HG03039 (cell line): ENCODE data around the gene NAT9.

Experiments
- ATAC-seq: cut with Tn5 transposase; IDR thresholded peaks from one replicate; pipeline ENCODE4 v1.9.1; 2021; ENCODE audit warnings: mild to moderate bottlenecking, moderate library complexity; ENCODE audit not compliant: unreplicated experiment

The NAT9 gene

DNA sequence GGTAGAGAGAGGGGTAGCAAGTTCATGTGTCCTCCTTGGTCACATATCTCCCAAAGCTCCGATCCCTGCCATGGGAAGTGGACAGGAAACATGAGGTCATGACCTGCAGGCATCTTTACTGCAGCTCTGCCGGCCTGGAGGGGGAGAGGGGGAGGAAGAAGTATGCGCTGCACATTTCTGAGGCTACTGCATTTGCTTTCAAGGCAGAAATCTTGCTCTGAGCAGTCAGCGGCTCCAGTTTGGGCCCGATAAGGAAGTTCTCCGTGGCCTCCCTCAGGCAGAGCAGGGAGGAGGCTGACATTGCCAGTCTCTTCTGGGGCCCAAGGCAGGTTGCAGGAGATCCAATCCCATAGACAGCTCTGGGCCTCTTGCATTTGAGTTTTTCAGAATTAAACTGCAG, 29.2 kb downstream of the NAT9 start:
- no peak for ATAC-seq

DNA sequence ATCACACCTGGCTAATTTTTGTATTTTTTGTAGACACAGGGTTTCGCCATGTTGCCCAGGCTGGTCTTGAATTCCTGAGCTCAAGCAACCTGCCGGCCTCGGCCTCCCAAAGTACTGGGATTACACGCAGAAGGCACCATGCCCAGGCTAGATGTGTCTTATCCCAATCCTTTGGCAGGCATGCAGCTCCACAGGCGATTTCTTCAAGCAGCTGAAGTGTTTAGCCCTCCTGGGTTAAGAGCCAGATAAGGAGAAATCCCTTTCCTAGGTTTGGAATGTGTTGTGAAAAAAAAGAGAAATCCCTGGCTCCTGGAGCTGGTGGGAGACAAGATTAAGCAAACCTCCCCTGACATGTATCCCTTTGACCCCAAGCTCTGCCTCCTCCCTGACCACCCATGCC, 29.8 kb downstream of the NAT9 start:
- no peak for ATAC-seq

DNA sequence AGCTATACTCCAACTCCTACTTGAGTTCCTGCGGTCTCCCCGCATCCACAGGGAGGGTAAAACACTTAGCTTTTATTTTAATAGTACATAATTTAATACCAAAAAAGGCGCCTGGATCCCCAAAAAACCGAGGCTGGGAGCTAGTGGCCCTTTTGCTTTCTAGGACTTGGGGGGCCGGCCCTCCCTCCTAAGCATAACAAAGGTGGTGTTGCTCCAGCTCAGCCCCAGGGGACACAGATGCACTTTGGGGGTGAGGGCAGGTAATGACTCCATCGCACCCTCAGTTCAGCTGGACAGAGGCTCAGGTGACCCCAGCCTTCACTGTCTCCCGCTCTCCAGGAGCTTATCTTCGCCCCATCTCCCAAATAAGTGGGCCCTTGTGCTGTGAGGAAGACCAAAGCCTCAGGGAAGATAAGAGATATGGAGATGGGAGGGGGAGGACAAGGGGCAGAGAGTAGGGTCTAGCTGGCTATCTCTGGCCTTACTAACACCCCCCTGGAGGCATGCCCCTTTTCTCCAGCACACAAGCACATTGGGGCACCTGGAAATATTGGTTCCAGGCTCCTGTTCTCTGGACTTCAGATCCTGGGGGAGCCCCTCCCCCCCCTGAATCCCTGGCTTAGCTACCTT, 30.5 kb downstream of the NAT9 start:
- ATAC-seq, result no peak

DNA sequence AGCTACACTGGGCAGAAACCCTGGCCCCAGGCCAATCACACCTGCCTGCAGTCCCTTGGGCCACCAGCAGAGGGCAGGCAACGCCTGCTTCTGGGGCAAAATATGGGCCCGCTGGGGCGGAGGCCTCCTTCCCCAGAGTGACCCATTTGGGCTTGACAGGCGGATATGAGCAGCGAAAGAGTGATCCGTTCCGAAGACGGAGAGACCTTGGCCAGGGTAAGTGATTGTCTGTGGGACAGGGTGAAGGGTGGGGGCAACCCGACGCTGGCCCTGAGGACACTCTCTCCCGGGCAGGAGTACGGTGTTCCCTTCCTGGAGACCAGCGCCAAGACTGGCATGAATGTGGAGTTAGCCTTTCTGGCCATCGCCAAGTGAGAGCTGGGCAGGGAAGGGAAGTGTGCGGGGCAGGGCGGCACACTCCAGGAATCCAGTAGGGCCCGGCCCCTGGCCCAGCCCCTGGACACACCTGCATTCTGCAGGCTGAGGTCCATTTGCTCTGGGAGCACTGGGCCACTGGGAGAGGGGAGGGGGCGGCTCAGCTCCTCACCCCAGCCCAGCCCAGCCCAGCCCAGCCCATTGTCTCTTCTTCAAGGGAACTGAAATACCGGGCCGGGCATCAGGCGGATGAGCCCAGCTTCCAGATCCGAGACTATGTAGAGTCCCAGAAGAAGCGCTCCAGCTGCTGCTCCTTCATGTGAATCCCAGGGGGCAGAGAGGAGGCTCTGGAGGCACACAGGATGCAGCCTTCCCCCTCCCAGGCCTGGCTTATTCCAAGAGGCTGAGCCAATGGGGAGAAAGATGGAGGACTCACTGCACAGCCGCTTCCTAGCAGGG, 31.2 kb downstream of the NAT9 start:
- no peak for ATAC-seq

DNA sequence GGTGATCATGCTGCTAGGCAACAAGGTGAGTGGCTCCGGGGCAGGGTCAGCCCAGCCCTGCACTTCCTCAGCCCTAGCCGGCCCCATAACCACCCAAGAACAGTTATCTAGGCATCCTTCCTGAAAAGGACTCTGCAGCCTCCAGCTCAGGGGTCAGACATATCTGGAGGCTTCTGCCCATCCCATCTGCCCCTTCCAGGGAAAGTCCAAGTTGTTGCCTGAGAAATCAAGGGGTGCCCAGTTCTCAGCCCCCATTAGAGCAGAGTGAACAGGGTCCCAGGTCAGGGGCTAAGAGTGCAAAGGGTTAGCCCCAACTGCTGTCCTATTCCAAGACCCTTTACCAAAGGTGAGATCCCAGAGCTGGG, 31.8 kb downstream of the NAT9 start:
- no peak for ATAC-seq

DNA sequence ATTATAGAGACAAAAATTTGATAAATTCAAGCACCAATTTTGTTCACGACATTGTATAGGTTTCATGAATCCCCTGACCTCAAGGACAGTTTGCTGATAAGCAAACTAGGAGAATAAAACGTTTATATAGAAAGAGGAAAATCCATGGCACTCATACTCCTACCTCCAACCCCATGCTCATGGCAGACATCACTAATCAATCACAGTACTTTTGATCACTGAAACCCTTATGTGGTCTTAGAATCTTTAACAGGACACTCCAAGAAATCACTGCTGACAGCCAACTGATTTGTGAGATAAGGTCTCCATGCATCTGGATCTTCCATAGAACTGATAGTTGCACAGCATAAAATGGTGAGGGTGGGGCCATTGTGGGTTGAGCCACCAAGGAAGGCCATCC, 32.4 kb downstream of the NAT9 start:
- no peak for ATAC-seq

DNA sequence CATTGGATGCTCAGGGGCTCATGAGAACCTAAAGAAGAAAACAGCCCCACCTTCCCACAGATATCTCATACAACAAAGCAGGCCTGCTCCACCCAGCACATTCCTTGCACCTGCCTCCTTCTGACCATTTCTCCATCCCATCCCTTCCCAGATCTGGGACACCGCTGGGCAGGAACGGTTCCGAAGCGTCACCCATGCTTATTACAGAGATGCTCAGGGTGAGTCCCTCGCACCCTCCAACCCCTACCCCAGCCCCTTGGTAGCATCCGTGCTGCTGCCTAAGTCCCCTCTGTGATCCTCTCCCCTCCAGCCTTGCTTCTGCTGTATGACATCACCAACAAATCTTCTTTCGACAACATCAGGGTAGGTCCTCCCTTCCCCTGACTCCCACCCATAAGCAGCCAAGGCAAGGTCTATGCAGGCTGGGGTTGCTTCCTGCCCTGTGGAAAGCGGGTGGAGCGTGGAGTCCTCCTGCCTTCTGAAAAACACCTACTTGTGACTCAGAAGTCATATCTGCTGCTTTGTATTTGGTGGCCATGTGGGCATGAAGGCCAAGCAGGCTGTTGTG, 33.1 kb downstream of the NAT9 start:
- no peak for ATAC-seq

DNA sequence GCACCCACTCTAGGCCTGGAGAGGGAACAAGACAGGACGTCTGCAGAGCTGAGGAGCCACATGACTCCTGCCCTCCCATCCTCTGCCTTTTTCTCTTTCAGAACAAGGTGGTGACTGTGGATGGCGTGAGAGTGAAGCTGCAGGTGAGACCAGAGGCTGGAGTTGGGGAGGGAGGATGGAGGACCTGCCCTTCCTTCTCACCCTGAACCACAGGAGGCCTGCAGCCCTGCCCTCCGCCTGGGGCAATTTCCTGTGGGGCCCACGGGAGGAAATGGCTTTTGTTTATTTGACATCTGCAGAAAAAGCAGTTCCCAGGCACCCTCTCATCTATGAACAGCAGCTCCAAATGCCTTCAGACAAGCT, 34.0 kb downstream of the NAT9 start:
- ATAC-seq, result no peak

DNA sequence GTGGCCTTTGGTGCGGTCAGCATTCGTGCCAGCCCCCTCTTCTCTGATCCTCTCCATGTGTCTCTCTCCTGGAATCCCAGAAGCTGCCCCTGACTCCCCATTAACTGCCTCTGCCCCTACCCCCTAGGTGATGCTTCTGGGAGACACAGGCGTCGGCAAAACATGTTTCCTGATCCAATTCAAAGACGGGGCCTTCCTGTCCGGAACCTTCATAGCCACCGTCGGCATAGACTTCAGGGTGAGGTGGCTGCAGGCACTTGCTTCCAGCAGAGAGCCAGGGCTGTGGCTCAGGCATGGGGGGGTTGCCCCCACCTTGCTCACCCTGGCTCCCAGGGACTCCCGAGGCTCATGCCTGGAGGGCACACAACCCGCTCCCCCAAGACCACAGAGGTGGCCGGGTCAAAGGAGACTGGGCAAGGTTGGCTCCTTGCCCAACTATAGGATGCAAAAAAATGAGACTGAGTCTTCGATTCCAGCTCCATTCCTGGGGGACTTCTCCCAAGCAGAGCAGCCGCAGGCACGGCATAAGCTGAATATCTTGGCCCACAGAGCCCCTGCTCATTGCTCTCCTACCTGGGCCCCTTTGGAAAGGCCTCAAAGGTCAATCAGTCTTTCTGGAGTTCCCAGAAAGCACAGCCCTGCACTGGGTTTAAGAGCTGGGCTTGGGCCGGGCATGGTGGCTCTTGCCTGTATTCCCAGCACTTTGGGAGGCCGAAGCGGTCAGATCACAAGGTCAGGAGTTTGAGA, 35.3 kb downstream of the NAT9 start:
- no peak for ATAC-seq

DNA sequence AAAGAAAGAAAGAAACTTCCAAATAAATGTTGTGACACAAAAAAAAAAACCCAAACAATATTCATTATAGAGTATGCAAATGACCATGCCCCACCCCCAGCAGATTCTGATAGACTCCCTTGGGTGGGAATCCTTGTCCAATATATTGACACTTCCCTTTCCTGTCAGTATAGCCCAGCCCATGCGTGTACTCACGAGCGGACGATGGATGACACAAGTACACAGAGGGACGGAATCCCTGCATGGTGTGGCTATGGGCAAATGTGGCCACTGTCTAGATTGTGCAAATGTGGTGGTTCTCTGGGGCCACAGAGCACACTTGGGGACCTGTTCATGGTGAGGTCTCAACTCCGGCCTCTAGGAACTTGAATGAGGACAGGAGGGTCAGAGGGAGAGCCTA, 36.0 kb downstream of the NAT9 start:
- no peak for ATAC-seq

DNA sequence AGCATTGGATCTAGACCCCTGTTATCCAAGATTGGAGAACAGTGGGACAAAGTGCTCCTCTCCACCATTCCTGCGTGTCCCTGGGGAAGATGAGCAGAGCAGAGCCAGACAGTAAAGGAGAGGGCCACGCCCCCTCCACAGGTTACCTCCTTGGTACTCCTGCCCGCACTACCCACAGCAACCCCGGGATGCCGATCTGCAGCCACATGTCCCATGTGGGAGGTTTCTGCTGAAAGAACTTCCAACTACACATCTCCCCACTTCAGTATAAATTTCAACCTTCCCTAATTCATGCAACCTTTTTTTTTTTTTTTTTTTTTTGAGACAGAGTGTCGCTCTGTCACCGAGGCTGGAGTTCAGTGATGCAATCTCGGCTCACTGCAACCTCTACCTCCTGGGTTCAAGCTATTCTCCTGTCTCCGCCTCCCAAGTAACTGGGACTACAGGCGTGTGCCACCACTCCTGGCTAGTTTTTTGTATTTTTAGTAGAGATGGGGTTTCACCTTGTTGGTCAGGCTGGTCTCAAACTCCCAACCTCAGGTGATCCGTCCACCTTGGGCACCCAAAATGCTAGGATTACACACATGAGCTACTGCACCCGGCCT, 36.8 kb downstream of the NAT9 start:
- ATAC-seq, result no peak

DNA sequence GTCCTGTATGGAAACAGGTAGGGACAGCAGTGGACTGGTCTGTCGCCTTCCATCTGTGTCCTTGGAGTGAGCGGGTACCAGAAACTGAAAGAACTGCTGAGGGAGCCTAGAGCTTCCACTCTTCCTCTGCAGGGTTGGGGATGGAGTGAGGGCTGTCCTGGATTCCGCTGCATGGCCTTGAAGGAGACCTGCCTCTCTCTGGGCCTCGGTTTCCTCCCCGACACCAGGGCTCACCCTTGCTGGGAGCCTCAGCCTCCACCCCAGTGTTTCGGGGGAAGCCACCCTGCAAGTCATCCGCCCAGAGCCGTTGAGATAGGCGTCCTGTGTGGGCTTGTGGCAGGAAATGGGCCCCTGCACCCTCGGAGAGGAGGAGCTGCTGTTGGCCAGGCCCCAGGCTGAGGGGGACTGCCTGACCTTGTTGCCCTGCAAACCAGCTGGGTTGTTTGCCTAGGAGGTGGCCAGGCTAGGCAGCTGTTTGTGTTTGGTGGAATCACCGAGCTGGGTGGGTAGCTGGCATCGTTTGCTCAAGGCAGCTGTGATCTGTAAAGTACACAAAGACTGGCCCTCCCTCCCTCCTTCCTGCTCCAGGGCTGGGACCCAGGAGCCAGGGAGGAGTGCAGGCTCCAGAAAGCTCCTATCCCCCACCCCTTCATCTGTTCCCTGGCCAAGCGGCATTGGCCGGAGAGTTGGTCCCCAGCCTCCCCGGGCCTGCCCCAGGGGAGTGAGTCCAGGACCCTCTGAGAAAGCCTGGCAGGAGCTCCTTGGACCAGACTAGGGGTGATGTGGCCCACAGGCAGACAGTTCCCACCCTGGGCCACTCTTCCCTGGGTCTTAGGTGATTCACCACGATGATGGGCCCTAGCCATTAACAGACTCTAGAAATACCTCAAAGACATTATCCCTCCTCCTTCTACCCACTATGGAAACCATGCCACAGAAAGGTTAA, 37.8 kb downstream of the NAT9 start:
- no peak for ATAC-seq

DNA sequence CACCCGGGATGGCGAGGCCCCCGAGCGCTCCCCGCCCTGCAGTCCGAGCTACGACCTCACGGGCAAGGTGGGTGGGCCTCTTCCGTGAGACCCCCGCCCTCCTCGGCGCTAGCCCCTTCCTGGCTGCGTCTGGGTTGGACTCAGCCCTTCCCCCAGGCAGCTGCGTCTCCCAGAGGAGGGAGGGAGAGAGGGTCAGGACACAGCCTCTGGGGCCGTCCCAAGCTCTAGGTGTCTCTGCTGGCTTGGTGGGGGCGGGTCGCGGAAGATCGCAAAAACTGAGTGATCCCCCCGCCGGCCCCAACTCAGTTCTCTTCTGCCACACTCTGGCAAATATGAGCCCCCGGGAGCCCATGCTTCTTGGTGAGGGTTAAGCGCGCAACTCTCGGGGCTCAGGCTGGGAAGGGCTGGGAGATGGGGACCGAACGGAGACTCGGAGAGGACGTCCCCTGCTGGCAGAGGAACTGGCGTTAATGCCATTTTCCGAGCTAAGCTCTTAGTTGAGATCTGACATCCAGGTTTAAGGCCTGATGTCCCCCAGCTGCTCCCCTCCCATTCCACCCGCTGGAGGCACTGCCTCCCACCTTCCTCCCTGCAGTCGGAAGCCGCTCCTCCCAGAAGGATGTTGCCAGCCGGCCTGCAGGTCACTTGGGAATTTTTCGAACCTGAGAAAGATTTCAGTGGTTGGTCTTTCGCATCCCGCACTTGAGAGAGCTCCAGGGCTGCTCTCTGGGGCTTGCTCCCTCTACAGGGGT, 38.7 kb downstream of the NAT9 start:
- no peak for ATAC-seq

DNA sequence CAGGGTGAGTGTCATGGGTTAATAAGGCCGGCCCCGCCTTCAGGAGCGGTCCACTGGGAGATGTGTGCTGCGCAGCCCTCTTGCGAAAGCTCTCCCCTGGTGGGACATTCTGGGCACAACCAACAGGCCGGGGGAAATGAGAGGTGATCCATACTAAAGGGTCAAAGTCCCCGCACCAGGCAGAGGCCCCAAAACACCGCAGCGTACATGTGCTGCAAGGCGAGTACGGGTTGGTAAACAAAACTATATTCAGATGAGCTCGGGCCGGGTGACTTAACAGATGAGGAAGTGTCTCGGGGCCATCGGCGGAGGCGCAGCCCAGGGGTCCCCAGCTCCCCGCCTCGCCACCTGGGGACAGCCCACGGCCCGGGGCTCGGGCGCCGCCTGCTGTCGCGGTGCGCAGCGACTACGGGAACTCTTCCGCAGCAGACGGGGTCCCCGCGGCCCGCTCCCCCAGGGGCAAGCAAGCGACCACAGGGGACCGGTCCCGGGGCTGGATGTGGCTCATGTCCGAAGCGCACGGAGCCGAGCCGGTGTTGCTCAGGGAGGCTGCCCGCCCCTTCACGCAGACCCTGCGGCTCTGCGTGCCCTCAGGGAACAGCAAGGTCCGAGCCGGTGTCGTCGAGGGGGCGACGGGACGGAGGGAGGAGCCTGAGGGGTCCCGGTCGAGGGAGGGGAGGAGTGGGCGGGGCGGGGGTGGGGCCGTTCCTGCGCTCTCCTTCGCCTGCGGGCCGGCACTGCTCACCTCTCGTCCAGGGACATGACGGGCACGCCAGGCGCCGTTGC, 39.4 kb downstream of the NAT9 start, which contains the start of gene RAB37:
Gene RAB37 (plus strand): TSS at position 744 of the 786 bp plus-strand sequence. CDS start 17 bp downstream, at position 761.
- no peak for ATAC-seq

DNA sequence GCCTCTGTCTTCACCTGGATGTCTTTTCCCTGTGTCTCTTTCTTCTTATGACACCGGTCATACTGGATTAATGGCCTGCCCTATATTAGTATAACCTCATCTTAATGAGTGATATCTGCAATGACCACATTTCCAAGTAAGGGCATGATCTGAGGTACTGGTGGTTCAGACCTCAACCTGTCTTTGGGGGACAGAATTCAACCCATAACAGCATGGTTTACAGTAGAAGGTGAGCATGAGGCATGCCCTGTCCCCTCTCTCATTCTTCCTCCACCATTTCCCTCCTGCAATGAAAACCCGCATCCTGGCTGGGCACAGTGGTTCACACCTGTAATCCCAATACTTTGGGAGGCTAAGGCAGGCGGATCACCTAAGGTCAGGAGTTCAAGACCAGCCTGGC, 41.9 kb downstream of the NAT9 start:
- no peak for ATAC-seq

DNA sequence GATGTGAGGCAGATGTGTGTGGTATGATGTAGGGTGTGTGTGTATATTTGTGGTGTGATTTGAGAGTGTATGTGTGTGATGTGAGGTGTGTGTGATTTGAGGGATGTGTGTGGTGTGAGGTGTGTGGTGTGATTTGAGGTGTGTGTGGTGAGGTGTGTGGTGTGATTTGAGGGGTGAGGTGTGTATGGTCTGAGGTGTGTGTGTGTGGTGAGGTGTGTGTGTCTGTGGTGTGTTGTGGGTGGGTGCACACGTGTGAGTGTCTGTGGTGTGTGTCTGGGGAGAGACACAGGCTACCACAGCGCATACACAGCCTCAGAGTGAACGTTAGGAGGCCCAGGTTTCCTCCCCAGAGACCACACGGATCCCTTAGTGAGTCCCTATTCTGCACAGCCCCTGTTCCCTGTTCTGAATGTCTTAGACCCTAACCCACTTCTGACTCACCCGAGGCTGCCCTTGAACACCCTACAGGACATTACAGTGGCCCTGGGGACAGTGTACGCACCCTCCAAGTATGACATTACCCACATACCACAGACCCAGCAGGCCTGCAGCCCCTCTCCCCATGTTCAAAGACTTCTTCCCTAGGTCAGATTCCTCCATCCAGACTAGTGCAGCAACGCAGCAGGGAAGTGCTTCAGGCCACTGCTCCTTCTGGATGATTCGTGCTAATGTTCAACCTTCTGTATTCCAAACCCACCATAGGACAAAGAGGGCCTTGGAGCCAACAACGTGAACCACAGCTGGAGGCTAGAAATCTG, 42.6 kb downstream of the NAT9 start:
- ATAC-seq, result no peak

DNA sequence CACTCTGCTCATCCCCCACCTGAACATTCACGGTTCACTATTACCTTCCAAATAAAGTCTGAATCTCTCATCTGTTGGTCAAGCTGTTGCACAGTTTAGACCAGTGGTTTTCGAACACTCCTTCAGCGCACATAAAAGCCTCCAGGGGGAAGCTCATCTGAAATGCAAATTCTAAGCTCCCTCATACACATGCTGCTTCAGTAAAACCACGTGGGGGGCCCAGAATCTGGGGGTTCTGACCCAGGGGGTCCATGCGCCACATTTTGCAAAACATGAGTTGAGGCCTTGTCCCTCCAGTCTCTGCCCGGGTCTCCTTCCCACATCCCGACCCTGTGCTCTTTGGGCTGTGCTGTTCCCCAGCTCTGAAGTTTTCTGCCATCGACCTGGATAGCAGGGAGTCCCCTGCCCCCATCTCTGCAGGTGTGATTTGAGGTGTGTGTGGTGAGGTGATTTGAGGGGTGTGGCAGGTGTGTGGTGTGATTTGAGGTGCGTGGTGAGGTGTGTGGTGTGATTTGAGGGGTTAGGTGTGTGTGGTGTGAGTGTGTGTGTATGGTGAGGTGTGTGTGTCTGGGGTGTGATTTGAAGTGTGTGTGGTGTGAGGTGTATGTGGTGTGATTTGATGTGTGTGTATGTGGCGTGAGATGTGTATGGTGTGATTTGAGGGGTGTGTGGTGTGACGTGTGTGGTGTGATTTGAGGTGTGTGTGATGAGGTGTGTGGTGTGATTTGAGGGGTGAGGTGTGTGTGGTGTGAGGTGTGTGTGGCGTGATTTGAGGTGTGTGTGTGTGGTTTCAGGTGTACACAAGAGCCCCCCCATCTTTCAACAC, 43.9 kb downstream of the NAT9 start:
- no peak for ATAC-seq
